Mammary microvascular endothelial cell (primary cell): ENCODE data around the gene PDC. TPM values are rescaled to one million over a fixed set of nuclear protein-coding genes. Genes with fewer than 3 reads are reported as not detected.

ENCODE experiments used
- total RNA-seq: library from RNA; depleted of rRNA; stranded (reverse); fragments of >200 nt; gene quantifications from 2 replicates; pipeline ENCODE4 v1.2.3, GENCODE V29; 2015

Gene PDC
- total RNA-seq: not detected in 2 replicates

DNA sequence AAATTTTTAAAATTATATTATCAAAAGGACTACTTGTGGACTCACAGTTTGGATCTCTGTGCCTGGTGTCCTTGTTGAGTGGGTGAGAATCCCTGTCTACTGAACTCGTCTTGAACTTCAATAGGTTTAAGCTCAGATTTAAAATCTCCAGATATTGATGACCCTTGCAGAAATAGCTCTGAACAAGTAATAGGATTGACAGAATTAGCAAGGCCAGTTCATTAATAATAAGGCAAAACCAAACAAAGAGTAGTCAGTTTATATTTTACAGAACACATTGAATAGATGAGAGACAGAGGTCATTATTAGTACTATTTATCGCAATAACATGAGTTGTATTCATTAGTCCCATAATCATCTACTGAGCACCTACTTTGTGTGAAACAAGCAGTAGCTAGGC lies at the start of gene PDC:
Gene PDC, minus strand, starts transcription at position 101 of the 400 bp plus-strand sequence. CDS start 11,655 bp downstream, outside the sequence.

Other genes with a start within 250 kb of the PDC start
- gene PRG4, start 164.8 kb downstream of the PDC start, total RNA-seq: not detected in 2 replicates
- gene TPR, start 85.9 kb downstream of the PDC start, total RNA-seq: 44.4 and 48.3 TPM in 2 replicates
- 7.8 and 9.3 TPM in 2 replicates for gene ODR4, start 85.3 kb downstream of the PDC start, total RNA-seq
- gene PTGS2, start 219.3 kb upstream of the PDC start, total RNA-seq: 4.6 and 4.9 TPM in 2 replicates